PC-3 (cell line): ENCODE results near the gene MIDN. TPM values are rescaled to one million over a fixed set of nuclear protein-coding genes. Genes with fewer than 3 reads are reported as not detected.

Experiments
- ATAC-seq: fragments of 200-7000 bp; cut with Tn5 transposase; 2 replicates; pipeline ENCODE4 v1.9.1; 2020; ENCODE audit warnings: mild to moderate bottlenecking, moderate library complexity
- BruUV-seq: library from RNA; stranded (reverse); fragments of 400-500 nt; replicated peaks from 2 replicates; lab custom pipeline; 2021; lab: Mats Ljungman, UMichigan
- CTCF ChIA-PET: fragments of 300-600 bp; sonication (Branson Sonifier 250); formaldehyde crosslinking; loops from one replicate; lab custom pipeline; 2022; ENCODE audit warnings: antibody characterized with exemption; lab: Charles Lee
- POLR2A ChIA-PET: fragments of 300-600 bp; sonication (Branson Sonifier 250); formaldehyde crosslinking; loops from one replicate; lab custom pipeline; 2022; ENCODE audit warnings: antibody characterized with exemption; ENCODE audit not compliant: unreplicated experiment; lab: Charles Lee
- DNase-seq: peaks from one replicate; pipeline ENCODE4 v3.0.0-alpha.2; 2015
- H2AFZ ChIP-seq: fragments of 300-600 bp; sonication (generic); 2 replicates; pipeline ENCODE4 v1.6.0; 2016; ENCODE audit warnings: antibody characterized with exemption, low read length
- H3F3A ChIP-seq: fragments of 300-600 bp; sonication (generic); one replicate; pipeline ENCODE4 v1.6.0; 2017; ENCODE audit warnings: antibody characterized with exemption, low read length, control low read depth, mild to moderate bottlenecking; ENCODE audit not compliant: unreplicated experiment
- H3K27ac ChIP-seq: fragments of 300-600 bp; sonication (generic); 2 replicates; pipeline ENCODE4 v1.5.1; 2016; ENCODE audit warnings: mild to moderate bottlenecking, low read length
- H3K27me3 ChIP-seq: fragments of 300-600 bp; sonication (generic); 2 replicates; pipeline ENCODE4 v1.6.1; 2016; ENCODE audit warnings: low read length, mixed read lengths
- H3K36me3 ChIP-seq: fragments of 300-600 bp; sonication (generic); 2 replicates; pipeline ENCODE4 v1.6.1; 2016; ENCODE audit warnings: low read depth, mixed run types, low read length, mixed read lengths
- H3K4me1 ChIP-seq: fragments of 300-600 bp; sonication (generic); 2 replicates; pipeline ENCODE4 v1.5.1; 2016; ENCODE audit warnings: low read length; ENCODE audit not compliant: insufficient read depth
- H3K4me2 ChIP-seq: fragments of 300-600 bp; sonication (generic); 2 replicates; pipeline ENCODE4 v1.6.0; 2016; ENCODE audit warnings: low read length
- H3K4me3 ChIP-seq: fragments of 300-600 bp; sonication (generic); 2 replicates; pipeline ENCODE4 v1.5.1; 2016; ENCODE audit warnings: mild to moderate bottlenecking, low read length, mixed read lengths
- H3K79me2 ChIP-seq: fragments of 300-600 bp; sonication (generic); 2 replicates; pipeline ENCODE4 v1.6.1; 2017; ENCODE audit warnings: low read length, mixed read lengths
- H3K9ac ChIP-seq: fragments of 300-600 bp; sonication (generic); 2 replicates; pipeline ENCODE4 v1.6.0; 2016; ENCODE audit warnings: mild to moderate bottlenecking, low read length
- H3K9me2 ChIP-seq: fragments of 300-600 bp; sonication (generic); replicated peaks from 2 replicates; pipeline ENCODE4 v1.6.1; 2016; ENCODE audit warnings: mixed run types, low read length, mixed read lengths
- H3K9me3 ChIP-seq: fragments of 300-600 bp; sonication (generic); 2 replicates; pipeline ENCODE4 v1.6.1; 2016; ENCODE audit warnings: low read length, mixed read lengths
- H4K20me1 ChIP-seq: fragments of 300-600 bp; sonication (generic); 2 replicates; pipeline ENCODE4 v1.6.1; 2016; ENCODE audit warnings: low read length, mixed read lengths
- CTCF ChIP-seq: fragments of 300-600 bp; sonication (generic); conservative IDR thresholded peaks from 2 replicates; pipeline ENCODE4 v1.5.1; 2017; ENCODE audit warnings: antibody characterized with exemption, low read depth, mild to moderate bottlenecking, low read length
- EZH2 ChIP-seq: fragments of 300-600 bp; sonication (generic); IDR thresholded peaks from one replicate; pipeline ENCODE4 v1.6.1; 2017; ENCODE audit warnings: antibody characterized with exemption, mild to moderate bottlenecking, low read length; ENCODE audit not compliant: unreplicated experiment
- EZH2phosphoT487 ChIP-seq: fragments of 300-600 bp; sonication (generic); IDR thresholded peaks from 2 replicates; pipeline ENCODE4 v1.6.1; 2018; ENCODE audit warnings: mild to moderate bottlenecking, antibody characterized with exemption, low read length, borderline replicate concordance
- intact Hi-C: fragments of 100-400 bp; cut with micrococcal nuclease; formaldehyde crosslinking; loops from 2 replicates; pipeline ENCODE4 v1.9.0; 2023
- total RNA-seq: library from RNA; depleted of rRNA; stranded (reverse); fragments of >200 nt; gene quantifications from 2 replicates; pipeline ENCODE4 v1.2.3, GENCODE V29; 2014; rRNA removed

The MIDN gene
- total RNA-seq, 1 experiment from 2014 or later, result 17.3 TPM

- Histone ChIP-seq H3K27me3 (no peaks in the 10 kb centered on the region), H4K20me1 (no peaks in the 10 kb centered on the region), H3K9me2 (no peaks in the 10 kb centered on the region), H3K4me3 (no peak overlapping the region), H3K9me3 (no peaks in the 10 kb centered on the region), H3K4me2 (no peak overlapping the region), H2AFZ (no peak overlapping the region), H3K4me1 (no peaks in the 10 kb centered on the region; the same call in 1 of the 2 replicates), H3K79me2 (no peaks in the 10 kb centered on the region), H3K36me3 (no peaks in the 10 kb centered on the region), H3K9ac (no peak overlapping the region), H3K27ac (no peak overlapping the region), H3F3A (no peaks in the 10 kb centered on the region)
- ChIA-PET POLR2A (no interaction called here), CTCF (no interaction called here)
- no TSS peak for BruUV-seq
- TF ChIP-seq EZH2phosphoT487 (no peak), EZH2 (no peak), CTCF (no peak)
- no peak for DNase-seq
- no peak for ATAC-seq
- intact Hi-C loops, result no loop called here
Observed at GRCh38 chr19:1307755-1308303, 59.4 kb downstream of the MIDN start.

GRCh38 chr19:1308718-1309117 lies 60.3 kb downstream of the MIDN start:
- CTCF ChIA-PET, result no interaction called here
- Histone ChIP-seq H3K4me3 (no peak overlapping the region), H3K9me3 (no peaks in the 10 kb centered on the region), H2AFZ (no peak overlapping the region), H3K4me1 (peaks cover 7% of the 10 kb centered on the region), H4K20me1 (no peaks in the 10 kb centered on the region), H3K9me2 (no peaks in the 10 kb centered on the region), H3K27me3 (no peaks in the 10 kb centered on the region), H3K27ac (no peak overlapping the region), H3F3A (no peaks in the 10 kb centered on the region), H3K4me2 (no peak overlapping the region), H3K9ac (no peak overlapping the region), H3K79me2 (no peaks in the 10 kb centered on the region), H3K36me3 (no peaks in the 10 kb centered on the region)
- DNase-seq, result no peak
- POLR2A ChIA-PET, result no interaction called here
- ATAC-seq, result no peak
- TF ChIP-seq EZH2 (no peak), EZH2phosphoT487 (no peak), CTCF (no peak)
- intact Hi-C loops, result no loop called here
- no TSS peak for BruUV-seq

Other genes with a start within 250 kb of the MIDN start
- gene GRIN3B, start 248.2 kb upstream of the MIDN start, total RNA-seq, result 0.63 and 0.69 TPM in 2 replicates
- gene TMEM259, start 227.5 kb upstream of the MIDN start, total RNA-seq, result 136 and 162 TPM in 2 replicates
- gene RNU6-2, start 227.1 kb upstream of the MIDN start, total RNA-seq, result not detected in 2 replicates
- gene CNN2, start 222.0 kb upstream of the MIDN start, total RNA-seq, result 97.9 and 107 TPM in 2 replicates
- gene ABCA7, start 208.5 kb upstream of the MIDN start, total RNA-seq, result 27.3 and 31.3 TPM in 2 replicates
- 45.3 and 68.4 TPM in 2 replicates for gene ARHGAP45, start 181.4 kb upstream of the MIDN start, total RNA-seq
- 335 and 375 TPM in 2 replicates for gene POLR2E, start 153.2 kb upstream of the MIDN start, total RNA-seq
- 517 and 644 TPM in 2 replicates for gene GPX4, start 144.6 kb upstream of the MIDN start, total RNA-seq
- gene SBNO2, start 74.3 kb upstream of the MIDN start, total RNA-seq, result 62.4 and 75.0 TPM in 2 replicates
- gene STK11, start 42.8 kb upstream of the MIDN start, total RNA-seq, result 82.4 and 93.0 TPM in 2 replicates
- 3.3 and 6.3 TPM in 2 replicates for gene CBARP, start 10.6 kb upstream of the MIDN start, total RNA-seq
- gene ATP5F1D, start 6.8 kb upstream of the MIDN start, total RNA-seq, result 102 and 187 TPM in 2 replicates
- gene CIRBP, start 20.7 kb downstream of the MIDN start, total RNA-seq, result 136 and 197 TPM in 2 replicates
- 110 and 133 TPM in 2 replicates for gene FAM174C, start 26.9 kb downstream of the MIDN start, total RNA-seq
- gene EFNA2, start 37.3 kb downstream of the MIDN start, total RNA-seq, result not detected in 2 replicates
- 102 and 111 TPM in 2 replicates for gene NDUFS7, start 135.3 kb downstream of the MIDN start, total RNA-seq
- 74.9 and 75.6 TPM in 2 replicates for gene GAMT, start 153.0 kb downstream of the MIDN start, total RNA-seq
- gene DAZAP1, start 159.0 kb downstream of the MIDN start, total RNA-seq, result 177 and 178 TPM in 2 replicates
- 1,797 and 2,672 TPM in 2 replicates for gene RPS15, start 189.8 kb downstream of the MIDN start, total RNA-seq
- 0.29 and 1.4 TPM in 2 replicates for gene APC2, start 201.5 kb downstream of the MIDN start, total RNA-seq
- gene C19orf25, start 230.6 kb downstream of the MIDN start, total RNA-seq, result 45.0 and 54.9 TPM in 2 replicates
- gene PCSK4, start 241.8 kb downstream of the MIDN start, total RNA-seq, result 3.9 and 5.7 TPM in 2 replicates
- 27.2 and 34.7 TPM in 2 replicates for gene REEP6, start 242.6 kb downstream of the MIDN start, total RNA-seq